Measurements from ENCODE around the gene MZF1.
"Not testable (repeated sequence)": the region's sequence is repeated elsewhere in the genome, so short reads cannot be mapped to it uniquely, and the experiment has no call there.

MZF1 gene

GRCh38 chr19:58572818-58573657, at the start of gene MZF1:
Gene MZF1, minus strand, starts transcription at chr19:58573335. Its CDS starts 1,946 bp downstream, at chr19:58571389.
- peaks cover 33 to 34% of the 10 kb centered on the region in 2 donors for H3K36me3 Mint-ChIP-seq
- peaks cover 3 to 5% of the 10 kb centered on the region in 2 donors for H3K9me3 Mint-ChIP-seq
- ATAC-seq (replicated peaks), result peak; percentile 68 to 69
- peak within 1 kb of the TSS; percentile 99 for H3K27ac Mint-ChIP-seq
- peaks cover 33 to 56% of the 10 kb centered on the region in 2 donors for H3K4me1 Mint-ChIP-seq
- no peaks in the 10 kb centered on the region for H3K27me3 Mint-ChIP-seq
- DNase-seq, result peak; percentile 100
- H3K4me3 Mint-ChIP-seq, result peak within 1 kb of the TSS; percentile 90 to 93

- H3K27ac Mint-ChIP-seq; H3K27me3 Mint-ChIP-seq; DNase-seq; H3K36me3 Mint-ChIP-seq; H3K4me3 Mint-ChIP-seq; H3K4me1 Mint-ChIP-seq; H3K9me3 Mint-ChIP-seq; ATAC-seq (replicated peaks): not testable (repeated sequence)
Measured at GRCh38 chr19:58607213-58607612, 34.1 kb upstream of the MZF1 start.

- not testable (repeated sequence) for H3K9me3 Mint-ChIP-seq; H3K4me3 Mint-ChIP-seq; H3K27me3 Mint-ChIP-seq; H3K36me3 Mint-ChIP-seq; ATAC-seq (replicated peaks); H3K4me1 Mint-ChIP-seq; H3K27ac Mint-ChIP-seq; DNase-seq
Measured at GRCh38 chr19:58606251-58606896, 33.2 kb upstream of the MZF1 start.

- peaks cover 13 to 15% of the 10 kb centered on the region in 2 donors for H3K4me1 Mint-ChIP-seq
- no peak overlapping the region for H3K4me3 Mint-ChIP-seq
Measured at GRCh38 chr19:58586133-58586765, 13.1 kb upstream of the MZF1 start.

GRCh38 chr19:58585442-58586132, 12.5 kb upstream of the MZF1 start:
- Mint-ChIP-seq H3K9me3 (peaks cover 0 to 2% of the 10 kb centered on the region in 2 donors), H3K27ac (no peak overlapping the region)

More at GRCh38 chr19:58586133-58586765, 13.1 kb upstream of the MZF1 start:
- no peak overlapping the region for H3K27ac Mint-ChIP-seq
- ATAC-seq (replicated peaks) (no peak), DNase-seq (no peak)
- peaks cover 12 to 29% of the 10 kb centered on the region in 2 donors for H3K36me3 Mint-ChIP-seq
- peaks cover 0 to 2% of the 10 kb centered on the region in 2 donors for H3K9me3 Mint-ChIP-seq
- H3K27me3 Mint-ChIP-seq, result no peaks in the 10 kb centered on the region

GRCh38 chr19:58584498-58585441, 11.6 kb upstream of the MZF1 start:
- ATAC-seq (replicated peaks), result no peak
- DNase-seq, result no peak
- H3K4me3 Mint-ChIP-seq, result no peak overlapping the region
- peaks cover 21 to 24% of the 10 kb centered on the region in 2 donors for H3K4me1 Mint-ChIP-seq
- H3K36me3 Mint-ChIP-seq, result peaks cover 15 to 32% of the 10 kb centered on the region in 2 donors
- no peaks in the 10 kb centered on the region for H3K27me3 Mint-ChIP-seq
- peaks cover 0 to 2% of the 10 kb centered on the region in 2 donors for H3K9me3 Mint-ChIP-seq
- no peak overlapping the region for H3K27ac Mint-ChIP-seq

More at GRCh38 chr19:58585442-58586132, 12.5 kb upstream of the MZF1 start:
- Mint-ChIP-seq H3K4me1 (peaks cover 19% of the 10 kb centered on the region in 2 donors), H3K4me3 (no peak overlapping the region), H3K36me3 (peaks cover 14 to 32% of the 10 kb centered on the region in 2 donors), H3K27me3 (no peaks in the 10 kb centered on the region)
- ATAC-seq (replicated peaks) (no peak), DNase-seq (no peak)

- H3K4me3 Mint-ChIP-seq, result no peak overlapping the region
- peaks cover 26 to 44% of the 10 kb centered on the region in 2 donors for H3K36me3 Mint-ChIP-seq
- peaks cover 36 to 42% of the 10 kb centered on the region in 2 donors for H3K4me1 Mint-ChIP-seq
- H3K9me3 Mint-ChIP-seq, result peaks cover 0 to 2% of the 10 kb centered on the region in 2 donors
- no peaks in the 10 kb centered on the region for H3K27me3 Mint-ChIP-seq
- no peak overlapping the region for H3K27ac Mint-ChIP-seq
- no peak for ATAC-seq (replicated peaks)
- DNase-seq, result no peak
Measured at GRCh38 chr19:58582985-58583384, 9.8 kb upstream of the MZF1 start.

- peak; percentile 80 for DNase-seq
- no peaks in the 10 kb centered on the region for H3K27me3 Mint-ChIP-seq
- ATAC-seq (replicated peaks), result peak; percentile 97 to 98
- peaks cover 42 to 50% of the 10 kb centered on the region in 2 donors for H3K4me1 Mint-ChIP-seq
- peaks cover 0 to 2% of the 10 kb centered on the region in 2 donors for H3K9me3 Mint-ChIP-seq
- peak overlapping the region; percentile 68 for H3K27ac Mint-ChIP-seq
- H3K4me3 Mint-ChIP-seq, result no peak overlapping the region
- peaks cover 29 to 49% of the 10 kb centered on the region in 2 donors for H3K36me3 Mint-ChIP-seq
Measured at GRCh38 chr19:58581227-58582141, 8.3 kb upstream of the MZF1 start.

- ATAC-seq (replicated peaks), result no peak
- Mint-ChIP-seq H3K27ac (no peak overlapping the region), H3K9me3 (peaks cover 0 to 2% of the 10 kb centered on the region in 2 donors), H3K4me3 (no peak overlapping the region), H3K36me3 (peaks cover 29 to 40% of the 10 kb centered on the region in 2 donors), H3K4me1 (peaks cover 34 to 44% of the 10 kb centered on the region in 2 donors), H3K27me3 (no peaks in the 10 kb centered on the region)
- no peak for DNase-seq
Measured at GRCh38 chr19:58579473-58580142, 6.5 kb upstream of the MZF1 start.

- H3K27me3 Mint-ChIP-seq, result no peaks in the 10 kb centered on the region
- peak overlapping the region; percentile 33 to 58 for H3K4me3 Mint-ChIP-seq
- DNase-seq (no peak), ATAC-seq (replicated peaks) (no peak)
- H3K9me3 Mint-ChIP-seq, result peaks cover 0 to 2% of the 10 kb centered on the region in 2 donors
- H3K27ac Mint-ChIP-seq, result peak overlapping the region; percentile 40
- H3K4me1 Mint-ChIP-seq, result peaks cover 40 to 55% of the 10 kb centered on the region in 2 donors
- H3K36me3 Mint-ChIP-seq, result peaks cover 28 to 36% of the 10 kb centered on the region in 2 donors
Measured at GRCh38 chr19:58578012-58578925, 5.1 kb upstream of the MZF1 start.

- H3K9me3 Mint-ChIP-seq; ATAC-seq (replicated peaks); H3K27me3 Mint-ChIP-seq; H3K27ac Mint-ChIP-seq; DNase-seq: not testable (repeated sequence)
- peaks cover 22 to 30% of the 10 kb centered on the region in 2 donors for H3K36me3 Mint-ChIP-seq
- peak overlapping the region in 1 of 2 donors; percentile 58 for H3K4me3 Mint-ChIP-seq
- peaks cover 40 to 57% of the 10 kb centered on the region in 2 donors for H3K4me1 Mint-ChIP-seq
Measured at GRCh38 chr19:58577581-58577980, 4.4 kb upstream of the MZF1 start.
